GM23338 (cell line): ENCODE results near the gene CHRDL2. TPM values are rescaled to one million over a fixed set of nuclear protein-coding genes. Genes with fewer than 3 reads are reported as not detected.

Experiments
- CREB1 ChIP-seq: fragments of 250-450 bp; sonication (Bioruptor Pico); IDR thresholded peaks from 2 replicates; pipeline ENCODE4 v1.5.0; 2020; ENCODE audit warnings: low read depth, mild to moderate bottlenecking, moderate library complexity
- microRNA-seq: library from miRNA; unstranded; fragments of <30 nt; microRNA quantifications from one replicate; pipeline ENCODE4, GENCODE V29; 2017
- polyA plus RNA-seq: library from polyadenylated mRNA; unstranded; fragments of >200 nt; fragmentation: Nextera tagmentation; extraction: Ambion mirVana; gene quantifications from 2 replicates; pipeline ENCODE4 v1.2.1, GENCODE V29; 2016
- small RNA-seq: library from RNA; depleted of rRNA; stranded (forward); fragments of <200 nt; gene quantifications from one replicate; pipeline ENCODE3, GENCODE V24; 2014; ENCODE audit warnings: low replicate concordance
- total RNA-seq: library from RNA; depleted of rRNA; stranded (reverse); fragments of >200 nt; shearing (Covaris generic); gene quantifications from 2 replicates; pipeline ENCODE4 v1.2.3, GENCODE V29; 2014; rRNA removed

The CHRDL2 gene
- total and polyA plus RNA-seq, 2 experiments from 2014 or later, result 0.21 TPM; not detected in 1

GRCh38 chr11:74646954-74647353, 84.3 kb downstream of the CHRDL2 start (continued):
- no peak for TF ChIP-seq CREB1 (CRISPR knock-in tag)

Small RNA genes within 50 kb of the gene (microRNA-seq; reads per million reads assigned to microRNA genes)
- not detected for gene MIR4696

Small RNA genes within 50 kb of the gene (small RNA-seq; reads per million reads assigned to genes)
- gene MIR4696 (not detected), gene RANP3 (not detected), gene RN7SKP297 (not detected)

Other genes with a start within 250 kb of the CHRDL2 start
- 16.9 and 19.5 TPM in 2 replicates for gene LIPT2, start 237.7 kb downstream of the CHRDL2 start, total RNA-seq
- gene LIPT2, start 237.7 kb downstream of the CHRDL2 start, polyA plus RNA-seq, result 5.9 and 8.2 TPM in 2 replicates
- 17.6 and 21.9 TPM in 2 replicates for gene POLD3, start 138.8 kb downstream of the CHRDL2 start, total RNA-seq
- 40.9 and 50.1 TPM in 2 replicates for gene POLD3, start 138.8 kb downstream of the CHRDL2 start, polyA plus RNA-seq
- 15.1 and 16.5 TPM in 2 replicates for gene RNF169, start 17.4 kb upstream of the CHRDL2 start, total RNA-seq
- gene RNF169, start 17.4 kb upstream of the CHRDL2 start, polyA plus RNA-seq, result 0.78 and 0.90 TPM in 2 replicates
- gene XRRA1, start 217.7 kb upstream of the CHRDL2 start, total RNA-seq, result 3.0 and 4.9 TPM in 2 replicates
- gene XRRA1, start 217.7 kb upstream of the CHRDL2 start, polyA plus RNA-seq, result 4.3 and 5.4 TPM in 2 replicates
- gene SPCS2, start 217.8 kb upstream of the CHRDL2 start, total RNA-seq, result 70.0 and 115 TPM in 2 replicates
- 329 and 334 TPM in 2 replicates for gene SPCS2, start 217.8 kb upstream of the CHRDL2 start, polyA plus RNA-seq